Smooth muscle cell of the brain vasculature (primary cell): Measurements from ENCODE around the gene FMO4.
"Not testable (repeated sequence)": the region's sequence is repeated elsewhere in the genome, so short reads cannot be mapped to it uniquely, and the experiment has no call there.

Source experiments
- DNase-seq: peaks from one replicate; pipeline ENCODE4 v3.0.0-alpha.2; 2012; ENCODE audit warnings: low read depth, low spot score

The FMO4 gene

DNA sequence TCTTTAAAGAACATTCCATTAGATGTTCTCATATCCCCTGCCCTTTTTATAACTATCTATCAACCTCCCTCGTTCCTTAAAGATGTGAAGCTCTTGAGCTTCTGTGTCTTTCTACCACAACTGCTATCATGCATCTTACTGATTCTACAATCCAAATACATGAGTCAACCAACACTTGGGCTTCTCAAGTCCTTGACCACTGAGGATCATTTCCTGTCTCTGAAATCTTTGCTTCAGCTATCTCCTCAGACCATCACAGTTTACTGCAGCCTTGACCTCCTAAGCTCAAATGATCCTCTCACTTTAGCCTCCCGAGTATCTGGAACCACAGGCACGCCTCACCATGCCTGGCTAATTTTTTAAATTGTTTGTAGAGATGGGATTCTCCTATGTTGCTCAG, 75.2 kb downstream of the FMO4 start:
- DNase-seq, result no peak

DNA sequence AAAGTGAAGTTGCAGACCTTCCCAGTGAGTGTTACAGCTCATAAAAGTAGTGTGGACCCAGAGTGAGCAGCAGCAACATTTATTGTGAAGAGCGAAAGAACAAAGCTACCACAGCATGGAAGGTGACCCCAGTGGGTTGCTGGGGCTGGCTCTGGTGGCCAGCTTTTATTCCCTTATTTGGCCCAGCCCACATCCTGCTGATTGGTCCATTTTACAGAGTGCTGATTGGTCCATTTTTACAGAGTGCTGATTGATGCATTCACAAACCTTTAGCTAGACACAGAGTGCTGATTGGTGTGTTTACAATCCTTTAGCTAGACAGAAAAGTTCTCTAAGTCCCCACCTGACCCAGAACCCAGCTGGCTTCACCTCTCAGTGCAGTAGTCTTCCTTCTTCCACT, 76.8 kb downstream of the FMO4 start:
- DNase-seq, result not testable (repeated sequence)
